Smooth muscle cell (in vitro differentiated cells): ENCODE data around the gene MFRP. TPM values are rescaled to one million over a fixed set of nuclear protein-coding genes. Genes with fewer than 3 reads are reported as not detected.

Experiments used
- DNase-seq: peaks from one replicate; lab custom pipeline; 2025; ENCODE audit not compliant: unreplicated experiment; lab: John Stamatoyannopoulos, UW
- H2AFZ ChIP-seq: fragments of 200-600 bp; sonication (generic); 2 replicates; pipeline ENCODE4 v1.6.0; 2016; ENCODE audit warnings: antibody characterized with exemption, low read depth, mild to moderate bottlenecking
- H3F3A ChIP-seq: fragments of 200-600 bp; sonication (generic); 2 replicates; pipeline ENCODE4 v1.6.0; 2017; ENCODE audit warnings: antibody characterized with exemption, low read depth
- H3K27ac ChIP-seq: fragments of 200-600 bp; sonication (generic); 2 replicates; pipeline ENCODE4 v1.5.1; 2016; ENCODE audit warnings: low read depth, mild to moderate bottlenecking
- H3K27me3 ChIP-seq: fragments of 200-600 bp; sonication (generic); 2 replicates; pipeline ENCODE4 v1.6.1; 2016; ENCODE audit warnings: low read depth, mild to moderate bottlenecking
- H3K36me3 ChIP-seq: fragments of 200-600 bp; sonication (generic); 2 replicates; pipeline ENCODE4 v1.5.1; 2016; ENCODE audit warnings: low read depth
- H3K4me1 ChIP-seq: fragments of 200-600 bp; sonication (generic); 2 replicates; pipeline ENCODE4 v1.5.1; 2016; ENCODE audit warnings: low read depth
- H3K4me2 ChIP-seq: fragments of 200-600 bp; sonication (generic); 2 replicates; pipeline ENCODE4 v1.6.0; 2016; ENCODE audit warnings: mild to moderate bottlenecking
- H3K4me3 ChIP-seq: fragments of 200-600 bp; sonication (generic); 2 replicates; pipeline ENCODE4 v1.5.1; 2016; ENCODE audit warnings: mild to moderate bottlenecking
- H3K79me2 ChIP-seq: fragments of 200-600 bp; sonication (generic); 2 replicates; pipeline ENCODE4 v1.6.0; 2016; ENCODE audit warnings: low read depth, mild to moderate bottlenecking
- H3K9ac ChIP-seq: fragments of 200-600 bp; sonication (generic); 2 replicates; pipeline ENCODE4 v1.6.0; 2016; ENCODE audit warnings: low read depth
- H3K9me3 ChIP-seq: fragments of 200-600 bp; sonication (generic); replicated peaks from 2 replicates; pipeline ENCODE4 v1.5.1; 2016; ENCODE audit warnings: low read depth
- H4K20me1 ChIP-seq: fragments of 200-600 bp; sonication (generic); 2 replicates; pipeline ENCODE4 v1.6.0; 2016; ENCODE audit warnings: low read depth
- CTCF ChIP-seq: fragments of 200-600 bp; sonication (generic); IDR thresholded peaks from 2 replicates; pipeline ENCODE4 v1.5.1; 2017; ENCODE audit warnings: borderline replicate concordance, mild to moderate bottlenecking, antibody characterized with exemption; ENCODE audit not compliant: insufficient read depth, poor library complexity, severe bottlenecking
- WGBS: methylation state at CpG from one replicate; pipeline ENCODE4 v1.1.7; 2016; ENCODE audit warnings: low lambda C conversion rate; 5-methylcytosine and 5-hydroxymethylcytosine counted together
- polyA plus RNA-seq: library from polyadenylated mRNA; unstranded; fragments of >200 nt; fragmentation: Nextera tagmentation; extraction: Ambion mirVana; gene quantifications from 2 replicates; pipeline ENCODE4 v1.2.1, GENCODE V29; 2016
- total RNA-seq: library from RNA; depleted of rRNA; stranded (reverse); fragments of >200 nt; gene quantifications from 2 replicates; pipeline ENCODE4 v1.2.3, GENCODE V29; 2014

The MFRP gene
- total and polyA plus RNA-seq, 2 experiments from 2014 or later: not detected

GRCh38 chr11:119316016-119316728, 30.3 kb downstream of the MFRP start:
- peak overlapping the region; percentile 43 for H3K9ac ChIP-seq
- H4K20me1 ChIP-seq: no peaks in the 10 kb centered on the region
- peak overlapping the region; percentile 73 for H3K4me3 ChIP-seq
- no peaks in the 10 kb centered on the region for H3K79me2 ChIP-seq
- H2AFZ ChIP-seq: peak overlapping the region; percentile 77
- H3K4me2 ChIP-seq: peak overlapping the region; percentile 100
- no peak for DNase-seq
- H3K36me3 ChIP-seq: no peaks in the 10 kb centered on the region
- H3K4me1 ChIP-seq: peaks cover 58% of the 10 kb centered on the region
- H3K9me3 ChIP-seq: no peaks in the 10 kb centered on the region
- WGBS: 2% methylated on average over 39 of the region's 46 CpGs
- no peaks in the 10 kb centered on the region for H3K27me3 ChIP-seq
- TF ChIP-seq CTCF: no peak
- H3F3A ChIP-seq: peaks cover 31% of the 10 kb centered on the region
- H3K27ac ChIP-seq: no peak overlapping the region

- no peak for DNase-seq
- Histone ChIP-seq H3K27me3 (no peaks in the 10 kb centered on the region), H3F3A (peaks cover 27% of the 10 kb centered on the region), H3K79me2 (no peaks in the 10 kb centered on the region), H2AFZ (peak overlapping the region; percentile 77), H3K4me2 (peak overlapping the region; percentile 100), H3K36me3 (no peaks in the 10 kb centered on the region), H3K9me3 (no peaks in the 10 kb centered on the region), H3K9ac (peak overlapping the region; percentile 43), H3K4me3 (peak overlapping the region; percentile 73), H4K20me1 (no peaks in the 10 kb centered on the region), H3K4me1 (peaks cover 50% of the 10 kb centered on the region), H3K27ac (no peak overlapping the region)
- TF ChIP-seq CTCF: peak; percentile 14
- WGBS: 16% methylated on average over 26 of the region's 29 CpGs
Measured at GRCh38 chr11:119315131-119316015, 31.1 kb downstream of the MFRP start.

DNA sequence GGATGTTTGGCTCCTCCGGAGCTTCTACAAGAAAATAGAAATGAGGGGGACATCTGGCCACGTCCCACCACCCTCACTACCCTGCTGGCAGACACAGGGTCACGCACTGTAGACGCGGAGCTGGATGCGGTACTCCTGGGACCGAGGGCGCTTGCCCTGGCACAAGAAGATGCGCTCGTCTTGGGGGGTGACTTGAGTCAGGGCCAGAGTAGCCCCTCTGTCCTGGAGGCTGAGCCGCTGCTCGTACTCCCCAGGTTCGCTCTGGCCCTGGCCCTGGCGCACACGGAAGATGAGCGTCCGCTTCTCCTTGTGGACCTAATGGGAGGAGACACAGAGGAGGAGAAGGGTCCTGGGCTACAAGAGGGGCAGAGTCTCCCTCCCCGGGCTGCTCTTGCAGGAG, 31.8 kb downstream of the MFRP start:
- Histone ChIP-seq H3F3A (peaks cover 20% of the 10 kb centered on the region), H3K4me3 (peak overlapping the region; percentile 73), H3K79me2 (no peaks in the 10 kb centered on the region), H3K4me2 (peak overlapping the region; percentile 100), H3K9me3 (no peaks in the 10 kb centered on the region), H3K27me3 (no peaks in the 10 kb centered on the region), H3K27ac (no peak overlapping the region), H2AFZ (no peak overlapping the region), H3K4me1 (peaks cover 44% of the 10 kb centered on the region), H3K36me3 (no peaks in the 10 kb centered on the region), H3K9ac (no peak overlapping the region), H4K20me1 (no peaks in the 10 kb centered on the region)
- no peak for TF ChIP-seq CTCF
- DNase-seq: no peak
- WGBS: 94% methylated on average over 18 of the region's 18 CpGs
